HUES64 (cell line): Measurements from ENCODE around the gene LPAR3.

Experiments used
- H3K27ac ChIP-seq: 2 replicates; pipeline ENCODE4 v1.7.0; 2013; ENCODE audit warnings: low read depth, low read length, inconsistent platforms
- H3K27me3 ChIP-seq: 2 replicates; pipeline ENCODE4 v1.6.1; 2013; ENCODE audit warnings: mild to moderate bottlenecking, low read length; ENCODE audit not compliant: insufficient read depth
- H3K36me3 ChIP-seq: 2 replicates; pipeline ENCODE4 v1.6.1; 2013; ENCODE audit warnings: mild to moderate bottlenecking, low read length; ENCODE audit not compliant: insufficient read depth
- H3K4me1 ChIP-seq: 2 replicates; pipeline ENCODE4 v1.6.1; 2013; ENCODE audit warnings: mild to moderate bottlenecking, low read length, moderate library complexity; ENCODE audit not compliant: insufficient read depth
- H3K4me3 ChIP-seq: 2 replicates; pipeline ENCODE4 v1.5.1; 2013; ENCODE audit warnings: mild to moderate bottlenecking, low read length, moderate library complexity
- H3K9ac ChIP-seq: 2 replicates; pipeline ENCODE4 v1.6.1; 2013; ENCODE audit warnings: mild to moderate bottlenecking, low read depth, low read length
- H3K9me3 ChIP-seq: 2 replicates; pipeline ENCODE4 v1.6.1; 2013; ENCODE audit warnings: low read depth, low read length; ENCODE audit not compliant: insufficient read depth
- WGBS: fragments of 150-250, 120-280 bp; methylation state at CpG from one replicate; pipeline ENCODE4 v1.1.7; 2013; ENCODE audit warnings: missing lambda C conversion rate; 5-methylcytosine and 5-hydroxymethylcytosine counted together

The LPAR3 gene

DNA sequence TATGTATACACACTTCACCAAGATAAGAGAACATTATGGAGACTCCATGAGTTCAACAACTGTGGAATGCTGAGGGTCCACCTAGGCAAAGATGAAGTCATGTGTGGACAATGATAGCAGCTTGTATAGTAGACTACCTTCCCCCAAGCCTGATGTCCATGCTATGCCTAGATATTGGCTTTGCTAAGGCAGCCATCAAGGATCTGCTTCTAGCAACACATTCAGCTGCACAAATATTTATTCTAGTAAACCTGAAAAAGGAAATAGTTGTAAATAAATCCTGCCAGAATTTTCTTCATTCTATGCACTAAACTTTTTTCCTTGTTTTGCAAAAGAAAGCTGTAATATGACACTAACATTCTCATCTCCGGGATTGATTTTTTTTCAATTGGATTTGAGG, 7.0 kb upstream of the LPAR3 start:
- no CpG with 5 or more reads among the region's 1 CpG for WGBS
- Histone ChIP-seq H3K9me3 (no peaks in the 10 kb centered on the region), H3K27ac (no peak overlapping the region), H3K27me3 (peaks cover 5% of the 10 kb centered on the region; the same call in 1 of the 2 replicates), H3K36me3 (no peaks in the 10 kb centered on the region), H3K4me1 (peaks cover 5% of the 10 kb centered on the region), H3K4me3 (no peak overlapping the region), H3K9ac (no peak overlapping the region)

DNA sequence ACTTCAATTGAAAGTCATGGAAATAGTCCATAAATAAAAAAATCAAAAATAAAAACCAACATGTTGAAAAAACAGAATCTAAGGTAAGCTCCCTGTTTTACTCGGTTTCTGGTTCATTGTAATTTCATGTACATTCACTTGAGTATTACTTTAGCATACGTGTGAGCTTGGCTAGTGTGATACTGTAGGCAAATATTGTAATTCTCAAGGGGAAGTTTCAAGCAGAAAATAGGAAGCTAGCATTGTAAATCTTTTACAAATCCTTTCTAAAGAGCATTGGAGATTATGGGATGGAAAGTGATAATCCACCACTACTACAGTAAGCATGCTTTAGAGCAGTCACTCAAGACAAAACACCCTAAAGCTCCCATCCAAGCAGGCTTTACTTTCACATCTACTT, 3.3 kb upstream of the LPAR3 start:
- H3K4me3 ChIP-seq, result no peak overlapping the region
- WGBS, result 94% methylated on average over 2 of the region's 2 CpGs
- H3K27ac ChIP-seq, result no peak overlapping the region
- peaks cover 37% of the 10 kb centered on the region for H3K27me3 ChIP-seq
- H3K36me3 ChIP-seq, result no peaks in the 10 kb centered on the region
- H3K4me1 ChIP-seq, result peaks cover 17% of the 10 kb centered on the region
- no peaks in the 10 kb centered on the region for H3K9me3 ChIP-seq
- no peak overlapping the region for H3K9ac ChIP-seq

DNA sequence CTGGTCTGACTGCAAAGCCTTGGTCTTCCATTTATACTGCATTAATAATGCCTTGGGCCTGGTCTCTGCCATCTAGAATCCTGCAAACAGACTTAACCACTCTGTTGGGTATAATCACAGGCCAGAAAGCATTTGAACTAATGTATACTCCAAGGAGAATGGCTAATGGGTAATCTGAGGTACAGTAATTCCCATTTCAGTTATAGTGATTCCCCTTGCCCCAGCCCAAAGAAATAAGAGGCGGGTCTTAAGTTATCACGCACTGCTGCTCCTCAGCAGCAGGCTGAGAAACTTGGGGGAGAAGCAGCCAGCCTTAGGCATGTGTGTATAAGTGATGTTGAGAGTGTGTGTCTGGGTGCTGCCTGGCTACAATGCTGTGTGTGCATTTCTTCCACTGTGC, 2.4 kb downstream of the LPAR3 start:
- Histone ChIP-seq H3K36me3 (no peaks in the 10 kb centered on the region), H3K4me1 (peaks cover 17% of the 10 kb centered on the region), H3K27ac (no peak overlapping the region), H3K9ac (no peak overlapping the region), H3K9me3 (no peaks in the 10 kb centered on the region), H3K4me3 (no peak overlapping the region), H3K27me3 (peaks cover 36% of the 10 kb centered on the region)
- WGBS, result 96% methylated on average over 2 of the region's 2 CpGs

DNA sequence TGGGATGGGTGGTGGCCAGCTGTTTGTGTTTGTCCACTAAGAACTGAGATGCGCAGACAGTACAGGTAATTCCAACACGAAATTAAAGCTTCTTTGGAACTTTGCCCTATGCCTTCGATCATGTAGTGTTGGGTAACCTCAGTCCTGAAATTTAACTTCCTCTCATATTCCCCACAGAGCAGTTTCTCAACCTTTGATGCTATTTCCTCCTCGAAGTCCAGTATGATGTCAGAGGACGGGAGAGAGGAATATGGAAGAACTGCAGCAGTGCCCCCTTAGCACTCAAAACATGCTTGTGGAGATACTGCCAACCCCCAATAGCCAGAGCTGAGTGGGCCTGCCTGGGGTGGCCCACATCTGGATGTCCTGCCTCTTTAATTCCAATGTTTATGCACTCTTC, 3.6 kb downstream of the LPAR3 start:
- Histone ChIP-seq H3K27me3 (peaks cover 30% of the 10 kb centered on the region), H3K4me1 (peaks cover 7% of the 10 kb centered on the region; the same call in 1 of the 2 replicates), H3K27ac (no peak overlapping the region), H3K9me3 (no peaks in the 10 kb centered on the region), H3K4me3 (no peak overlapping the region), H3K9ac (no peak overlapping the region), H3K36me3 (peaks cover 3% of the 10 kb centered on the region; the same call in 1 of the 2 replicates)
- 76% methylated on average over 5 of the region's 5 CpGs for WGBS

DNA sequence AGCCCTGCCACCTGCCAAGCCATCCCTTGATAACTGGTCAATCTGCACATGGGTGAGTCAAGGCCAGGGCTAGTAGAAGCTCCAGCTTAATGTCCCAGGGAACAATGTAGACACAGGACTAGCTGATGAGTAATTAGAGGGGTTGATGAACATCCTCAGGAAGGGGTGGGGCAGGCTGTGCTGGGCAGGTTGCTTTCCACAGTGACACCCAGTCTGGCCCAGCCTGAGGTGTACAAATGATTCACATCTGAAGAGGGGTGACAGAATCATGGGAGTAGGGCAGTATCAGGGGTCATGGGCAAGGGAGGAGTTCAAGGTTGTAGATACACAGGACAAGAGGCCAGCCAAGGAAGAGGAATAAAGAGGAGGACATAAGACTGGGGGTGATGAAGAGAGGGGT, 4.3 kb downstream of the LPAR3 start:
- H3K9me3 ChIP-seq, result no peaks in the 10 kb centered on the region
- peaks cover 24% of the 10 kb centered on the region for H3K27me3 ChIP-seq
- no peak overlapping the region for H3K9ac ChIP-seq
- no peak overlapping the region for H3K27ac ChIP-seq
- H3K4me3 ChIP-seq, result no peak overlapping the region
- H3K4me1 ChIP-seq, result peaks cover 3% of the 10 kb centered on the region; the same call in 1 of the 2 replicates
- peaks cover 3% of the 10 kb centered on the region; the same call in 1 of the 2 replicates for H3K36me3 ChIP-seq

DNA sequence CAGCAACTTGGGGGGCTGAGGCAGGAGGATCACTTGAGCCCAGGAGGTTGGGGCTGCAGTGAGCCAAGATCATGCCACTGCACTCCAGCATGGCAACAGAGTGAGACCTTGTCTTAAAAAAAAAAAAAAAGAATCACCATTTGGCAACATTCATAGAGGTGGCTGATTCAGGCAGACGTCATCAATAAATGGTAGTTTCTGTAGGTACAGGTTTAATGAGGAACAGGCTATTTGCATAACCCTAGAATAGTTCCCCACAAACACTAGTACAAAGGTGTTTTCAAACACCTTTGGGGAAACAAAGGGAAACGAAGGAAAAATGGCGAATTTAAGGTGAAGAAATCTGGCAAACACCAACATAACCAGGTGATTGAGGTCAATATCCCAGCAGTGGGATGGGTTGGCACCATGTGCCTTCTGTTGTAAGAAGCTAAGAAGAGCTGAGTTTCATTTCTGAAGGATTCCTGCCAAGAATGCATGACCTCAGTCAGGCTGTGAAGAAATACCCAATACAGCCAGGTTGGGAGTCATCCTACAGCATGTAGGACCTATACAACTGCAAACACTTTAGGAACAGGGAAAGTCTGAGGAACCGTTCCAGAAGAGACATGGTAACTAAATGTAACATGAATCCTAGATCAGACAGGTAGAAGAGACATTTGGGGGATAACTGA, 5.6 kb downstream of the LPAR3 start:
- H3K9me3 ChIP-seq, result no peaks in the 10 kb centered on the region
- H3K27me3 ChIP-seq, result peaks cover 11% of the 10 kb centered on the region
- no peak overlapping the region for H3K9ac ChIP-seq
- H3K4me3 ChIP-seq, result no peak overlapping the region
- WGBS, result 94% methylated on average over 3 of the region's 4 CpGs
- H3K36me3 ChIP-seq, result peaks cover 3% of the 10 kb centered on the region; the same call in 1 of the 2 replicates
- H3K27ac ChIP-seq, result no peak overlapping the region
- no peaks in the 10 kb centered on the region for H3K4me1 ChIP-seq

DNA sequence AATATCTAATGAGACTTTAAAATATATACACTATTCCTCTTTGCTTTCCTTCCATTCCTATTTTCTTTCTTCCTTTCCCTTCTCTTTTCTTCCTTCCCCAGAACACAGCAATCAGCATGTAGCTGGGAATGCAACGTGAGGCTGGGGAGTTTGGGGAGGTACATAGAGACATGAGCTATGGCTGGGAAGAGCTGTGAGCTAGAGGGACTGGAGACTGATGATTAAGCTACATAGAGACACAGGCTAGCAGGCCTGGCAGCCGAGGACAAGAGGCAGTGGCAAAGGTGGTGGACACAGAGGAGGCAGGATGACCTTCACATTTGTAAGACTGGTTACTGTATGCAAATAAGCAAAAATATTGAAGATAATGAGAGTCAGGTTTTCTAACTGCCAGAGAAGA, 7.5 kb downstream of the LPAR3 start:
- no peak overlapping the region for H3K27ac ChIP-seq
- no peaks in the 10 kb centered on the region for H3K27me3 ChIP-seq
- H3K4me3 ChIP-seq, result no peak overlapping the region
- 86% methylated on average over 2 of the region's 2 CpGs for WGBS
- 0 out of 2 replicates have a peak, but pooled peaks cover 7% of the 10 kb centered on the region for H3K9me3 ChIP-seq
- H3K9ac ChIP-seq, result no peak overlapping the region
- H3K4me1 ChIP-seq, result no peaks in the 10 kb centered on the region
- peaks cover 3% of the 10 kb centered on the region; the same call in 1 of the 2 replicates for H3K36me3 ChIP-seq

DNA sequence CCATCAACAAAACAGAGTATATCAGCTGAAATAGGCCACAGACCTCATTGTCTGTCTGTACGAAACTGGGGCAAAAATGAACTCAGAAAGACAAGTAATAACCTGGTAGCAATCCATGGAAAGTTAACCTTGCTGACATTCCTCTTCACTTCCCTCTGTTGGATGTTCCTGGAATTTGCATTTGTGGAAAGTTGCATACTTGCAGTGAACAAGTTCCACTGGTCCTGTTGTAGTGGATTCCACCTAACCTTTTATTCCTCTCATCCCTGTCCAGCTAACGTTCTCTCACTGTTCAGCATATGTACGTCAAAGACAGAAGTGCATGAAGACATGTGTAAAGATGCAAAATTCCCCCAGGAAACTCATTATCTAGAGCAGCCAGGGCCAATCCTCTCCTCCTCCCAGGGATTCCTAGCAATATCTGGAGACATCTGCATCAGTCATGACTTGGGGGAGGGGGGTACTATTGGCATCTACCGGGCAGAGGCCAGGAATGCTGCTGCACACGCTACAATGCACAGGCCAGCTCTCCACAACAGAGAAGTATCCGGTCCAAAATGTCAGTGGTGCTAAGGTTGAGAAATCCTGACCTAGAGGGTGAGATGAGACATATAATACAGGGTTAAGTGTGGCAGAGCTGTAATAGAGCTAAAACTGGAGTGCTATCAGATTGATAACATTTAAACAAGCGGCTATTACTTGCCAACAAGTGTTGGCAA, 8.2 kb downstream of the LPAR3 start:
- Histone ChIP-seq H3K27me3 (no peaks in the 10 kb centered on the region), H3K9ac (no peak overlapping the region), H3K4me3 (no peak overlapping the region), H3K4me1 (no peaks in the 10 kb centered on the region), H3K27ac (no peak overlapping the region), H3K36me3 (peaks cover 3% of the 10 kb centered on the region; the same call in 1 of the 2 replicates), H3K9me3 (0 out of 2 replicates have a peak, but pooled peaks cover 7% of the 10 kb centered on the region)
- WGBS, result 68% methylated on average over 7 of the region's 7 CpGs

DNA sequence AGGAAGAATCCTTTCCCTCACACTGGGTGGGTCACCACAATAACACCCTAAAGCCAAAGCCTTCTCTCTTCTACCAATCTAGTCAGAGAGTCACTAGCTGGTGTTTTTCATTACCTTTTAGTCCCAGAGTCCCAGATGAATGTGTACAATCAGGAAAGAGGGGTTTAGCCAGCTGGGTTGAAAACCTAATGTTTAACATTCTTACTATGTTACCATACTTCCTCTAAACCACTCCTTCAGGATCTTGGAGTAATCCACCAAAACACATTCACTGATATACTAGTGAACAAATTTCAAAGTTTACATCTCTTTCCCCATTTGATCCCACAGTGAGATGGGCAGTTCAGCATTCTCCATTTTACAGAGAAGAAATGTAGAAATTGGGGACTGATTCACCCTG, 9.7 kb downstream of the LPAR3 start:
- H3K27ac ChIP-seq, result no peak overlapping the region
- H3K9me3 ChIP-seq, result 0 out of 2 replicates have a peak, but pooled peaks cover 7% of the 10 kb centered on the region
- H3K27me3 ChIP-seq, result no peaks in the 10 kb centered on the region
- H3K9ac ChIP-seq, result no peak overlapping the region
- H3K4me3 ChIP-seq, result no peak overlapping the region
- H3K4me1 ChIP-seq, result no peaks in the 10 kb centered on the region
- H3K36me3 ChIP-seq, result peaks cover 3% of the 10 kb centered on the region; the same call in 1 of the 2 replicates

DNA sequence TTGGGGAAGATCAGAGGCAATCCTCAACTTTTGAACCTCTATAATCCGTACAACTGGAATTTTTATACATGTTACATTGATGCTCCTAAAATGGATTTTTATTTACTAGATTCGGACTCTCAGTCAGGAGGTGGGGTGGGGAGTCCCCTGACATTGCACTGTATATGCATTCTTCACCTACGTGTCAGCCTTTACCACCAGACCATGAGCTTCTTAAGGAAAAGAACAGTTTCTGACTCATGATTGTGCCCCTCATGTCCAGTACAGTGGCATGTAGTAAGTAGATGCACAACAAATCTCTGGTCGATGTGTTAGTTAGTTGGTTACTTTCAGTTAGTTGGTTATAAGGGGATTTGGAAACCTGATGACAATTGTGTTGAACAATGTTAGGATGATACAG, 15.4 kb downstream of the LPAR3 start:
- Histone ChIP-seq H3K4me1 (no peaks in the 10 kb centered on the region), H3K9me3 (0 out of 2 replicates have a peak, but pooled peaks cover 7% of the 10 kb centered on the region), H3K27ac (no peak overlapping the region), H3K9ac (no peak overlapping the region), H3K4me3 (no peak overlapping the region), H3K36me3 (no peaks in the 10 kb centered on the region), H3K27me3 (no peaks in the 10 kb centered on the region)
- WGBS, result 94% methylated on average over 3 of the region's 4 CpGs

DNA sequence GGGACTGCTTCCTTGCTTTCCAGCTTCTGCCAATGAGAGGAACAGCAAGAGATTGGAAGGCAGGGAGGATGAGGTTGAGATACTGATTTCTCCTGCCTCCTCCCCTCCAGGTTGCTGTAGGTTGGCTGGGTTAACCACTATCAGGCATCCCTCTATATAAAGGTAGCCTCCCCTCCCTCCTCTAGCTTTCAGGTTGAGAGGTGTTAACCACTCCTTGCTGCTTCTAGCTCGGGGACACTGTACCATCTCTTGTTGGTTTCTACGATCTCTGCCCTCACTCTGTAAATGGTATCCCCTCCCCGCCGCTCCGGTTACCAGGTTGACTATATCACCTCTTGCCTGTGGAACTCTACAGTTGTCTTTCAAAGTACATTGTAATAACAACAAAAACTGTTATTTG, 16.7 kb downstream of the LPAR3 start:
- Histone ChIP-seq H3K4me1 (no peaks in the 10 kb centered on the region), H3K9me3 (no peaks in the 10 kb centered on the region), H3K36me3 (no peaks in the 10 kb centered on the region), H3K27me3 (no peaks in the 10 kb centered on the region), H3K27ac (no peak overlapping the region), H3K4me3 (no peak overlapping the region), H3K9ac (no peak overlapping the region; the same call in 1 of the 2 replicates)
- 98% methylated on average over 5 of the region's 5 CpGs for WGBS
